GM21367 (cell line): ENCODE results near the gene TRIM44.
"Not testable (repeated sequence)": the region's sequence is repeated elsewhere in the genome, so short reads cannot be mapped to it uniquely, and the experiment has no call there.

Experiments
- ATAC-seq: cut with Tn5 transposase; IDR thresholded peaks from one replicate; pipeline ENCODE4 v1.9.1; 2021; ENCODE audit not compliant: unreplicated experiment

The TRIM44 gene

GRCh38 chr11:35714882-35715627, 52.5 kb downstream of the TRIM44 start:
- ATAC-seq: peak; percentile 79

GRCh38 chr11:35715677-35716076, 53.1 kb downstream of the TRIM44 start:
- ATAC-seq: not testable (repeated sequence)

- ATAC-seq: no peak
Measured at GRCh38 chr11:35717043-35717442, 54.5 kb downstream of the TRIM44 start.

- ATAC-seq: no peak
Measured at GRCh38 chr11:35717520-35717919, 54.9 kb downstream of the TRIM44 start.

GRCh38 chr11:35721651-35722282, 59.2 kb downstream of the TRIM44 start:
- peak; percentile 64 for ATAC-seq

GRCh38 chr11:35722641-35723040, 60.1 kb downstream of the TRIM44 start:
- no peak for ATAC-seq

GRCh38 chr11:35723493-35723892, 60.9 kb downstream of the TRIM44 start:
- no peak for ATAC-seq

DNA sequence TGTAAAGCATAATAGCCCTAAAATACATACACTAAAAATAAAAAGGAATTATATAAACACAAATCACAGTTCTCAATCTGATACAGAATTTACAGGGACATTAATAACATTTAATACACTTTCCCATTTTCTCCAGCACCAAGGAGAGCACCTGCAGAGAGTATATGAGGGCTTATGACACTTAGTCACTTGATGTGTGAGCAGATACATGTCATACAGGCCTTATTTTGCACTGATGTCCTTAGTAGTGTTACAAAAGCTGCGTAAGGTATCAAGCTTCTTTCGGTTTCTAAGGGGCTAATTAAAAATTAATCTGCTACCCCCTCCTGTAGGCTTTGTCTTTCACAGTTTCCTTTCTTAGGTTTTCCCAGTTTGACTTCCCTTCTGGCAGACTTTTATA, 61.3 kb downstream of the TRIM44 start:
- ATAC-seq: no peak

DNA sequence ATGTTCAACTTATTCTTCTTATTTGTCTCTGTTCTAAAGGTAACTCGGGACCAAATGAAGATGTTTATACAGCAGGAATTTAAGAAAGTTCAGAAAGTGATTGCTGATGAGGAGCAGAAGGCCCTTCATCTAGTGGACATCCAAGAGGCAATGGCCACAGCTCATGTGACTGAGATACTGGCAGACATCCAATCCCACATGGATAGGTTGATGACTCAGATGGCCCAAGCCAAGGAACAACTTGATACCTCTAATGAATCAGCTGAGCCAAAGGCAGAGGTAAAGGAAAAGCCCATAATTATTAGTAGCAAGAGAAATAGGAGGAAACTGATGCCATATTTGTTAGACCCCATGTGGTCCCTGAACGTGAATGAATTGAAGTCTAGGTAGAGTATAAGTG, 63.3 kb downstream of the TRIM44 start:
- ATAC-seq: no peak

GRCh38 chr11:35727140-35727539, 64.6 kb downstream of the TRIM44 start:
- no peak for ATAC-seq

DNA sequence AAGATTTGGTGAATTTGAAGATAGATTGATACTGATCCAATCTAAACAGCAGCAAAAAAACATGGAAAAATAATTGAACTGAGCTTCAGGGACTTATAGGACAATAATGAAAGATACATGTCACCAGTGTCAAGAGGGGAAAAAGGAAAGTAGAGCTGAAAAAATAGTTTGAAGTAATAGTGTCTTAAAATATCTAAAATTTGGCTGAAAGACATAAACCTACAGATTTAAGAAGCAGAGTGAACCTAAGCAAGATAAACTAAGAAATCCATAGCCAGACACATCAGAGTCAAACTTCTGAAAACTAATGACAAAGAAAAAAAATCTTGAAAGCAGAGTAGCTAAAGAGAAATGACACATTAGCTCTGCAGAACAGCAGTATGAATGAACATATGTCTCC, 67.7 kb downstream of the TRIM44 start:
- no peak for ATAC-seq

DNA sequence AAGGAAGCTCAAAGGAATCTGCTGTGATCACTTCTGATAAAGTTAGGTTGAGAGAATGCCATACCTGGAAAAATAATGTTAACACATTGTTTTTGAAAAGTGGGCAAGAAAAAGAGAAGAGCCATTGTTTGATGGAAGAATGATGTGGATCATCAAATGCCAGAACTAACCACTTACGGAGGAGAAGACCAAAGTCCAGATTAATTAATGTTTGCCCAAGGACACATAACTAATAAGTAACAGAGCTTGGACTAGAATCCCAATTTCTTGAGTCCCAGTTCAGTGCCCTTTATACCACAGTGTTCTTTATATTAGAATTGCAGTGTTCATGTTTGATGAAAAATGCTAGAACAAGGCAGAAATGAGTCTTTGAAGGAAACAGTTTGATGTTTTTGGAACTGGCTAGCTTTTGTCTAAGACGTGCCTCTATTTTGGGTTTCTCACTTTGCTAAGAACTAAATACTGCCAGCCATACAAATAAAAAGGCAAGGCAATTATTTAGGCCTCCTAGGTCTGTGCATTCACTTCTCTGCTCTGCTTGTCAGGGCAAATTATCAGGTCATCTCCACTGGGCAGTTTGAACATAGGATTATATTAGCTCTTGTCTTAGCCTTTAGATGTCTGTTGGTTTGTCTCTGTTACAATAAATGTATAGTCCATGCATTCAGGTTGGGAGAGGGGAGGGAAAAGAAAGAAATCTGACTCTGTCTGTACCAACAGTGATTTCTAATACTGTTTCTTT, 72.3 kb downstream of the TRIM44 start:
- no peak for ATAC-seq

DNA sequence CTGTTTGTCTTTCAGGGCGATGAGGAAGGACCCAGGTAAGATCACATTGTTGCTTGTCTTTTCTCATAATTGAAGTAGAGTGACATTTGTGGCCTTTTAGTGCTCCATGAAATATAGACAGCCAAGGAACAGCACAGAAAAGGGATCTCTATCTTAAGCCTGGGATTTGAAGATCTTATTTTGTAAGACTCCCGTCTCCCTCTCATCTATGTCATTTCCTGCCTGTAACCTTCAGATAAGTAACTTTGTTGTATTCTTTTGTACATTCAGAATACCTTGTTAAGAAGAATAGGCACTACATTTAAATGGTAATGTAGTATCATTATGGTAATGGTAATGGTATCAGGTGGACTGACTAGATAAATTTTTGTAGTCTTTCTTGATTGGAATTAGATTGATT, 72.8 kb downstream of the TRIM44 start:
- no peak for ATAC-seq

GRCh38 chr11:35735903-35736302, 73.3 kb downstream of the TRIM44 start:
- ATAC-seq: no peak

GRCh38 chr11:35736952-35737351, 74.4 kb downstream of the TRIM44 start:
- ATAC-seq: no peak

DNA sequence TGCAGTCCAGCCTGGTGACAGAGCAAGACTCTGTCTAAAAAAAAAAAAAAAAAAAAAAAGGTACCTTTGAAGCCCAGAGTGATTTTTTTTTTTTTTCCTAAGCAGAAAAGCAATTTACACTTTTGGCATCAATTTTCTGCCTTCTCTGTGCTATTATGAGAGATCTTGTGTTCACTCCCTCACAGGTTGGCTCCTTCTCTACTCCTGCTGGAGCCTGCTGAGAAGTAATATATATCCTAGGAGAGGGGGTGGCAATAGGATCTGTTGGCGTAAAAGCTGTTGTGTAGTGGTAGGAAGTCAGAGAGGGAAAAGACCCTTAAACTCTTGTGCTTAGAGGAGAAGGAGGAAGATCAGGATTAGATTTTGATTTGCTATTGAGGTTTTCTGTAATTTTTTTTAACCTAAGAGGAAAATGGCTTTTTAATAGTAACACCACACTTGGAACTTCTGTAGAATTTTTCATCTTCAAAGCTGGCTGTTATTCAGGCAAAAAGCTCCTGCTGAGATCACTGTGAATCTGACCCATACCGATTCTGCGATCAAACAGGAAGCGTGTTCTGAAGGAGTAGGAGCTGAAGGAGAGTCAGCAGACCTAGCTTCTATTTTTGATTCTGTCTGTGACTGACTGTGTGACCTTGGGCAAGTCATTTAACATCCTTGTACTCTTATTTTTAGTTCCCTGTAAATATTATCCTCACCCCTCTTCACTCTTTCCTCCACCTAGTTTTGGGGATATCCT, 77.7 kb downstream of the TRIM44 start:
- ATAC-seq: no peak

- ATAC-seq: no peak
Measured at GRCh38 chr11:35742707-35743454, 80.3 kb downstream of the TRIM44 start.

- peak; percentile 71 for ATAC-seq
Measured at GRCh38 chr11:35746356-35747153, 84.0 kb downstream of the TRIM44 start.

DNA sequence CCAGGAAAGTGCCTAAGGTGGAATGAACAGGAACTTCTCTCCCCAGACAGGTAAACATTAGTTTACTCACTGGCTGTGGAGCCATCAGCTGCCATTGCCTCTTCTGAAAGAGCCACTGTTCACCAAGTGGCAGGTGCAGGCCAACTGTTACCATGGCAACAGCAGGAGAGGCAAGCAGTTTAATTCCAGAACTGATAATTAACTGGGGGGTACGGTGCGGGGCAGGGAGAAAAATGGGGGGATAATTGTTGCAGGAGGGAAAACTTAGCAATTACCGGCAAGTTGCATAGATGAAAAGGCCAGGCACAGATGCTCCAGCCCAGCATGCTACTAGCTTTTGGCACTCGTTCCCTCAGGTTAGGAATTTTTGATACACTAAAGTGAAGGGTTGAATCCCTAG, 85.1 kb downstream of the TRIM44 start:
- no peak for ATAC-seq

DNA sequence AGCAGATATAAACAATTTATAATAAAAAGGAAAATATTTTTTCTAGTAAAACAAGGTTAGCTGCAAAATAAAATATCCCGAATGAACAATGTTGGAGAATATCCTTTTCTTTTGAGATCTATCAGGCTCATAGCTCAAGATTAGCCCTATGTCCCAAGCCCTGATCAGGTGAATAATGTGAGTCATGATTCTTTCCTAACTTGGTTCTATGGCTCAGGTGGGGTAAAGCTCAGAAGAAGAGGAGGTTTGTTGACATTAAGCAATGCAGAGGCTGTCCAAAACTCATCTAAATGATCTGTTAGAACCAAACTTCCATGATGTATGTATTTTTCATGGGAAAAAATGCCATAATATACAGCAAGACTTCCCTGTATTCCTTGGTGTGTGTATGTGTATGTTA, 86.1 kb downstream of the TRIM44 start:
- ATAC-seq: no peak
